ENCODE results near the gene YTHDF1.

- TF ChIP-seq CTCF (IDR thresholded peaks at IDR 0.05; ENCODE audit: poor library complexity, severe bottlenecking) (no peak), TAF1 (IDR thresholded peaks at IDR 0.05; ENCODE audit: low read depth) (no peak), EZH2 (IDR thresholded peaks at IDR 0.05; ENCODE audit: borderline replicate concordance, insufficient read depth, low read length, poor library complexity, severe bottlenecking) (no peak), POLR2AphosphoS5 (IDR thresholded peaks at IDR 0.05) (no peak), EP300 (conservative IDR thresholded peaks at IDR 0.05; ENCODE audit: poor library complexity, severe bottlenecking) (no peak)
Measured at GRCh38 chr20:63189846-63190559, 25.9 kb downstream of the YTHDF1 start.

Data from neural cell (in vitro differentiated cells).